Caki2 (cell line): ENCODE measurements around the gene CAPRIN1. TPM values are rescaled to one million over a fixed set of nuclear protein-coding genes. Genes with fewer than 3 reads are reported as not detected.
"Not testable (repeated sequence)": the region's sequence is repeated elsewhere in the genome, so short reads cannot be mapped to it uniquely, and the experiment has no call there.

Experiments used
- DNase-seq: peaks from one replicate; pipeline ENCODE4 v3.0.0-alpha.2; 2015; ENCODE audit warnings: low read depth
- in situ Hi-C: cut with HindIII; loops from 2 replicates; pipeline ENCODE4 v1.10.0; 2016; ENCODE audit warnings: low sequenced_read_pairs, low pct_unique_long_range_greater_than_20kb, mixed read lengths
- total RNA-seq: library from RNA; depleted of rRNA; stranded (reverse); fragments of >200 nt; shearing (Covaris generic); gene quantifications from 2 replicates; pipeline ENCODE4 v1.2.3, GENCODE V29; 2014; ENCODE audit warnings: low replicate concordance

CAPRIN1 gene
- total RNA-seq, 1 experiment from 2014 or later: 79.4 TPM

DNA sequence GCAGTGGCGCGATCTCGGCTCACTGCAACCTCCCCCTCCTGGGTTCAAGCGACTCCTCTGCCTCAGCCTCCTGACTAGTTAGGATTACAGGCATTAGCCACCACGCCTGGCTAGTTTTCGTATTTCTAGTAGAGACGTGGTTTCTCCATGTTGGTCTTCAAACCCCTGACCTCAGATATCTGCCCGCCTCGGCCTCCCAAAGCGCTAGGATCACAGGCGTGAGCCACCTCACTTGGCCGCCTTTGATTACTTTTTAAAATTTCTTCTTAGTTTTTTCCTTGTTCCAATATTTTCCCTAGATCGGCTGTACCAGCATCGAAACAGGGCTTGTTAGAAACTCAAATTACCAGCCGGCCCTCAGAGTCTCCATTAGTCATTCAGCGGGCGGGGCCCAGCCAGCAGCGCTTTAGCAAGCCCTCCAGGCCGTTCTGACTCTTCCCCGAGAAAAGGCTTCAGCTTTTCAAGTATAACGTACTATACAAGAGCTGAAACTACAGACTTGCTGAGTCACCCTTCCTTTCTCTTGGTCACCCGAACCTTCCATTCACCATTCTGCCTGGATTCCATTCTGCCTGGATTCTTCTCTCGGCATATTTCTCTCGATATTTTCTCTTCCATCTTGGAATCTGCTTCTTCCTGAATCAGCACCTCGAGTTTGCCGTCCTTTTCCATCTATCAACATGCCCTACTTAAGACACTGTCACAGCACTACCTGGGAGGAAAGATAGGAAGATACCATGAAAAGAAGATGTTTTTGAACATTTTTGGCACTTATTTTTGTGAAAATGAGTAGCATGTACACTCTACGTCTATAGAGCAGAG, 6.7 kb upstream of the CAPRIN1 start:
- in situ Hi-C loops: no loop called here
- peak; percentile 64 for DNase-seq

- in situ Hi-C loops: no loop called here
- DNase-seq: no peak
Observed at GRCh38 chr11:34049028-34049427, 2.5 kb upstream of the CAPRIN1 start.

- DNase-seq: no peak
- in situ Hi-C loops: no loop called here
Observed at GRCh38 chr11:34050581-34051348, 766 bp upstream of the CAPRIN1 start.

- in situ Hi-C loops: no loop called here
- DNase-seq: peak; percentile 78
Observed at GRCh38 chr11:34052036-34052607, 591 bp downstream of the CAPRIN1 start.

DNA sequence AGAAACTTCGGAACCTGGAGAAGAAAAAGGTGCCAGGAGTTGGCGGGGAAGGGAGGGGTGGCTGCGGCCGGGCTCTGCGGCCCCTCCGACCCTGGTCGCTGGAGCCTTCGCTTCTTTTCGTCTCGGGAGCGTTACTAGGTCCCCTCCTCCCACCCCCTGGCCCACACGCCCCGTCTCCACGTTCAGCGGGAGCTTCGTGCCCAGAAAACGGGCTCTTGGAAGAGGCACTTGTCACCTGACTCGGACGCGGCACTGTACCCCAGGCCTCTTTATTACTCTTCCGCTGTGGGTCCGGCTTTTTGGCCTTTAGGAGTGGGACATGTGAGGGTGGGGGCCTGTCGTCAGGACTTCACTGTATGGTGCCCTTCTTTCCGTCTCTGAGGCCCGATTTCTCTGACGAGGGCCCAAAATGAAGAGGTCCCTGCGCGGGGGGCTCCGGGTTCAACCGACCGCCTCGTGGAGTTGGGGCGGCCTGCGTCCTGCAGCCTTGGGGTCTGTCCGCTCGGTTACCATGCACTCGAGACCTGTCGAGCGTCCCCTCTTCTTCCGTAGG, 1.2 kb downstream of the CAPRIN1 start:
- no peak for DNase-seq
- in situ Hi-C loops: no loop called here

DNA sequence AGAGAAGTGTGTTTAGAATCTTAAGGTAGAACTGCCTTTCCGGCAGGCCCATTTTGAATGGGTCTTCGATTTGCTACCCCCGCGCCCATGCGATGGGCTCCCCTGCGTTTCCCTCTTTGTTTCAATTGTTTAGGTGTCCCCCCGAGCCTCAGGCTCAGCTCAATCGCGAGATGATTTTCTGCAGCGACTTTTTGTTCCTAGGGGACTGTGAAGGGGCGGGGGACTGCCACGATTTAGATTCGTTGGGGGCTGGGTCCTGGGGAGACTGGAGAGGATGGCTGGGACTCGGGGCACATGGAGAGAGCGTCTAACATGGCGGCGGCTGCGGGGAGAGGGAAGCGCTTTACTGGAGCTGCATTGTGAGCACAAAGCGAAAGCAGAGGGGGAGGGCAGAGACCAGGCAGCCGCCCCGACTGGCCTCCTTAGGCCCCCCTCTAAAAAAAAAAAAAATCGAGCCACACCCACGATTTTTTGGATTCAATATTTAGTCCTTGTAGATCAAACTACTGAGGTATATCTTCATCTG, 1.7 kb downstream of the CAPRIN1 start:
- DNase-seq: peak; percentile 65

DNA sequence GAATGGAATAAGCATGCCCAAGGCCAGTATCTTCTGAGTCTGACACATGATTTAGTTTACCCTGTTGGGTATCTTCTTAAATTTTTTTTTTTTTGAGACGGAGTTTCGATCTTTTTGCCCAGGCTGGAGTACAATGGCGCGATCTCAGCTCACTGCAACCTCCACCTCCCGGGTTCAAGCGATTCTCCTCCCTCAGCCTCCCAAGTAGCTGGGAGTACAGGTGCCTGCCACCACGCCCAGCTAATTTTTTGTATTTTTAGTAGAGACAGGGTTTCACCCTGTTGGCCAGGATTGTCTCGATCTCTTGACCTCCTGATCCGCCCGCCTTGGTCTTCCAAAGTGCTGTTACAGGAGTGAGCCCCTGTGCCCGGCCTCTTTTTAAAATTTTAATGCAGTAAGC, 2.8 kb downstream of the CAPRIN1 start:
- DNase-seq, in situ Hi-C loops: not testable (repeated sequence)

More for the DNA sequence above, 1.7 kb downstream of the CAPRIN1 start:
- in situ Hi-C loops: no loop called here

DNA sequence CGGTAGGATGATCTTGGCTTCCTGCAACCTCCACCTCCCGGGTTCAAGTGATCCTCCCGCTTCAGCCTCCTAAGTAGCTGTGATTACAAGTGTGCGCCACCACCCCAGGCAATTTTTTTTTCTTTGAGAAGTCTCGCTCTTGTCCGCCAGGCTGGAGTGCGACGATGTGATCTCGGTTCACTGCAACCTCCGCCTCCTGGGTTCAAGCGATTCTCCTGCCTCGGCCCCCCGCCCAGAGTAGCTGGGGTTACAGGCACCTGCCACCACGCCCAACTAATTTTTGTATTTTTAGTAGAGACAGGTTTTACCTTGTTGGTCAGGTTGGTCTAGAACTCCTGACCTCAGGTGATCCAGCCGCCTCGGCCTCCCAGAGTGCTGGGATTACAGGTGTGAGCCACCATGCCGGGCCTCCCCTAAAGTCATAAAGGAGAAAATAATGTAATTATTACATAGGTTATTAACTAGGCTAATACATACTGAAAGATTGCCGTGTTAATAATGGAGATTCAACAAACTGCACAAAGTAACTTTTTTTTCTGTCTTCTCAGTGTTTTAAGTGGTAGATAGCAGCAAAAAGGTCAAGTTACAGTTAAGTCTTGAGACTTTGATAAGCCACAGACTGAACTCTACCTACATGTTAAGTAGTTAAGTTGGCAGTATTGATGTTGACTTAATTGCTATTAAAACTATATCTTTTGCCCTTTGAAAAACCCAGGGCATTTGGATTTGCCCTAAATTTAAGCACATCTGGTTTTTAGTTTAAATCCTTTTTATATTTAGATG, 3.9 kb downstream of the CAPRIN1 start:
- in situ Hi-C loops: no loop called here
- DNase-seq: no peak

- in situ Hi-C loops: no loop called here
- no peak for DNase-seq
Observed at GRCh38 chr11:34056672-34057071, 5.1 kb downstream of the CAPRIN1 start.

GRCh38 chr11:34063061-34063795, 11.7 kb downstream of the CAPRIN1 start:
- DNase-seq: no peak
- in situ Hi-C loops: no loop called here

DNA sequence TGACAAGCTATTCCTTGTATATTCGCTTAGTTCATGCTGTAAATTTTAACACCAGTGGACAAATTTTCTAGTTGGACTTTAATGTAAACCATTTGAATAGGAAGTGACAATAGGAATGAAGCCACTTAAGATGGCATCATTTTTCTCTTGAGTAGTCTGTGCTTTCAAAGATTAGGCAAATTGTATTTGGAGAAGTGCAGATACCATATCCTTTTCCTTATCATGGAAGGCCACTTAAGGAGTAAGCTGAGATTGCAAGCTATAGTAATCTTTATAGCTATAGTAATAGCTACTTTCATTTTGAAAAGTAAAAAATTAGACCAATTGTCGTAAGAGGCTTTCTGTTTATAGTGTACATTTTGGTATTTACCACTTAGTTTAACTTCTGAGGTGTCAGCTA, 12.8 kb downstream of the CAPRIN1 start:
- DNase-seq: no peak
- in situ Hi-C loops: no loop called here

DNA sequence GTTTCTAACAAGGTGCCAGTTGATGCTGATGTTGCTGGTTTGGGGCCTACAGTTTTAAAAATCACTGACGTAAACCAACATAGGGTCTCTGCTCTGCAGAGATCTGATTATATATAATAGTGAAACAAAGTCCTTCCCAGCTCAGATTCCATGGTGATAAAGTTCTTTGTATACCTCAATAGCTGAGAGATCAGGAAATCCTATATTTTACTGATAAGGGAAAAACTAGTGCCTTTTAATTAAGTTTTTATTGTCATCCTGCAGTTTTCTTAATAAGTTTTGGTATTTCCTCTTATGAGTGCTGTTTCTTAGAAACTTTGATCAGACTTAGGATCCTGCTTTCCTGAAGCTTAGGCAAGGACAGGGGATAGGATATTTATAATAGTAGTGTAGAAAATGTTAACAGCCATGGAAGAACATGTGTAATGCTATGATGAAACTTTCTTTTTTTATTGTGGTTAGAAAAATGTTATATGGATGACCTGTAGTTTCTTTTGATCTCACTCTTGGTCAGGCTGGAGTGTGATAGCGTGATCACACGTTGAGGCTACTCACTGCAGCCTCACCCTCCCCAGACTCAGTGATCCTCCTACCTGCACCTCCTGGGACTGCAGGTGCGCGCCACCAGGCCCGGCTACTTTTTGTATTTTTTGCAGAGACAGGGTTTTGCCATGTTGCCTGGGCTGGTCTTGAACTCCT, 14.1 kb downstream of the CAPRIN1 start:
- in situ Hi-C loops: no loop called here
- DNase-seq: no peak

DNA sequence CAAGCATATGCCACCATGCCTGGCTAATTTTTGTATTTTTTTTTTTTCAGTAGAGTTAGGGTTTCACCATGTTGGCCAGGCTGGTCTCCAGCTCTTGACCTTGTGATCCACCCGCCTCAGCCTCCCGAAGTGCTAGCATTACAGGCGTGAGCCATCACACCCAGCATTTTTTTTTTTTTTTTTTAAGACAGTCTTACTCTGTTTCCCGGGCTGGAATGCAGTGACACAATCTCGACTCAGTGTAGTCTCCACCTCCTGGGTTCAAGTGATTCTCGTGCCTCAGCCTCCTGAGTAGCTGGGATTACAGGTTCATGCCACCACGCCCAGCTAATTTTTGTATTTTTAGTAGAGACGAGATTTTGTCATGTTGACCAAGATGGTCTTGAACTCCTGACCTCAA, 15.2 kb downstream of the CAPRIN1 start:
- DNase-seq, in situ Hi-C loops: not testable (repeated sequence)

DNA sequence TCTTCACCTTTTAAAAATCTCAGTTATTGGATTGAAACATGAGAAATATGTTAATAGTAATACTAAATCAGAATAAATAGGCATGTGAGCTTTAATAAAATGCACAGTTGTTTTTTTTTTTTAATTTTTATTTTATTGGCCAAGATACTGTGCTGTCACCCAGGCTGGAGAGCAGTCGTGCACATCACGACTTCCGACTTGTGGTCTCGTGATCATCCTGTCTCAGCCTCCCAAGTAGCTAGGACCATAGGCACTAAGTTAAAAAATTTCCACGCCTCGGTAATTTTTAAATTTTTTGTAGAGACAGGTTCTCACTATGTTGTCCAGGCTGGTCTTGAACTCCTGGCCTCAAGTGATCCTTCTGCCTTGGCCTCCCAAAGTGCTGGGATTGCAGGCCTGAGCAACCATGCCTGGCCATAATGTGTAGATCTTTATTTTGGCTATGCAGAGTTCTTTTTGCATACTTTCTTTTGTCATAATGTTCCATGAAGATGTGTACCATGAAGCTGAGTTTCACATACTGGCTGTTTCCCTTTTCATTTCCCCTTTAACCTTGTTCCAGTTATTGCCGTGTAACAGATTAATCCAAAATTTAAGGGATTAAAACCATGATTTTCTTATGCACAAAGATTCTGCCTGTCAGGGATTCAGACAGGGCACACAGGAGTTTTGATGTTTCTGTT, 16.0 kb downstream of the CAPRIN1 start:
- in situ Hi-C loops: no loop called here
- no peak for DNase-seq

- DNase-seq: peak; percentile 31
Observed at GRCh38 chr11:34068111-34068510, 16.6 kb downstream of the CAPRIN1 start.

DNA sequence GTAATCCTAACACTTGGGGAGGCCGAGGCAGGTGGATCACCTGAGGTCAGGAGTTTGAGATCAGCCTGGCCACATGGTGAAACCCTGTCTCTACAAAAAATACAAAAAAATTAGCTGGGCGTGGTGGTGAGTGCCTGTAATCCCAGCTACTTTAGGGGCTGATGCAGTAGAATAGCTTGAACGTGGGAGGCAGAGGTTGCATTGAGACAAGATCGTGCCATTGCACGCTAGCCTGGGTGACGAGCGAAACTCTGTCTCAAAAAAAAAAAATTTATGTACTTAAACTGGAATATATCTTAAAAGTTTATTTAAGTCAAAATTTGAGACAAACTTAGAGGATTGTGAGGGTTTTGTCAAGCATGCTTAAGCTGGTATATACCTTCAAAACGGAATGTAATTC, 19.8 kb downstream of the CAPRIN1 start:
- in situ Hi-C loops, DNase-seq: not testable (repeated sequence)

More at GRCh38 chr11:34068111-34068510, 16.6 kb downstream of the CAPRIN1 start:
- in situ Hi-C loops: no loop called here
